ENCODE results near the gene CCL25. TPM values are rescaled to one million over a fixed set of nuclear protein-coding genes. Genes with fewer than 3 reads are reported as not detected.
"Not testable (repeated sequence)": the region's sequence is repeated elsewhere in the genome, so short reads cannot be mapped to it uniquely, and the experiment has no call there.

CCL25 gene
- total RNA-seq, 1 donor from 2014 or later: not detected

GRCh38 chr19:8085598-8086408, 33.2 kb downstream of the CCL25 start:
- ATAC-seq: peak; percentile 26

- no peak for ATAC-seq
These were observed 34.3 kb downstream of the CCL25 start for GRCh38 chr19:8086849-8087248.

DNA sequence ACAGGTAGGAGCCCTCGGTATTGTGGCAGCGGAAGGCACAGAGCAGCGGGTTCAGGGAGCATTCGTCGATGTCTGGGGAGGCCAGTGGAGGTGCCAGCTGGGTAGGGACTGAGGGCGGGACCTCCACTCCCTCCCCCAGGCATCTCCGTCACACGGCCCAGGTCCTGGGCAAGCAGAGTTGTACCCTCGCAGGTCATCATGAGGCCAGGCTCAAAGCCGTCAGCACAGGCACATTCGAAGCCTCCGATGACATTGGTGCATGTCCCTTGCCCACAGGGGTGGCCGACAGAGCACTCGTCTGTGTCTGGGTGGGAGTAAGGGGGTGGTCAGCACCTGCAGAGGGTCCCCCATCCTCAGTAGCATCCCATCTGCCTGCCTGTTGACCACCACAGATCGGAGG, 35.3 kb downstream of the CCL25 start:
- ATAC-seq: no peak

DNA sequence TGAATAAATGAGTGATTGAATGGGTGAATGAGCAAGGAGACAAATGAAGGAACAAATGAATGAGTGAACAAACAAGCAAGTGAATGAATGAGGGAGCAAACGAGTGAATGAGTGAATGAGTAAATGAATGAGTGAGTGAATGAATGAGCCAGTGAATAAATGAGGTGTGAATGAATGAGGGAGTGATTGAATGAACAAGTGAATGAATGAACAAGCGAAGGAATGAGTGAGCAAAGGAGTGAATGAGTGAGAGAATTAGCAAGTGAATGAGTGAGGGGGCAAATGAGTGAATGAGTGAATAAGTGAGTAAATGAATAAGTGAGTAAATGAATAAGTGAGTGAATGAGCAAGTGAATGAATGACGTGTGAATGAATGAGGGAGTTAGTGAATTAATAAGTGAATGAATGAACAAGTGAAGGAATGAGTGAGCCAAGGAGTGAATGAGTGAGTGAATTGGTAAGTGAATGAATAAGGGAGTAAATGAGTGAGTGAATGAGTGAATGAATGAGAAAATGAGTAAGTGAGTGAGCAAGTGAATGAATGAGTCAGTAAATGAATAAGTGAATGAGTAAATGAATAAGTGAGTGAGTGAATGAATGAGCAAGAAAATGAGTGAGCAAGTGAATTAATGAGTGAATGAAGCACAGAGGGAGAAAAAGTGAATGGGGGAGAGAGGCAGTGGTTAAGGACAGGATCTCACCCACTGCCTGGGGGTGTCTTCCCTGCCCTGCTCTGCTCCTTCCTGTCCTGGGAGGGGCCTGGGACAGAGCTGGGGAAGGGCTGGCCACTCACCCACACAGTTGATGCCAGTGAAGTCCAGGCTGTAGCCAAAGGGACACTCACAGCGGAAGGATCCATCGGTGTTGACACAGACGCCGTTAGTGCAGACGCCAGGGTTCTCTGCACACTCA, 36.4 kb downstream of the CCL25 start:
- no peak for ATAC-seq

GRCh38 chr19:8089664-8090601, 37.4 kb downstream of the CCL25 start:
- no peak for ATAC-seq

- ATAC-seq: no peak
These were observed 38.4 kb downstream of the CCL25 start for GRCh38 chr19:8090950-8091349.

DNA sequence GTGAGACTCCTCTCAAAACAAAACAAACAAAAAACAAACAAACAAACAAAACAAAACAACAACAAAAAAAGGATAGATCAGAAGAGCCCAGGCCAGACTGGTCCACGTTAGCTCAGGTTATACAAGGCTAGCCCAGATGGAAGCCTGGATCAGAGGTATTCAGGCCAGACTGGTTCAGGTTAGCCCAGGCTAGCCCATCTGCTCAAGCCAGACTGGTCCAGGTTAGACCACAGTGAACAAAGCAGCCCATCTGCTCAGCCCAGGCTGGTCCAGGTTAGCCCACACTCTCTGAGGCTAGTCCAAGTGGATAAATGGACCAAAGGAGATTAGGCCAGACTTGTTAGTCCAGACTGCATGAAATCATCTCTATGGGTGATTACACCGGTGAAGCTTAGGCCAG, 41.2 kb downstream of the CCL25 start:
- no peak for ATAC-seq

DNA sequence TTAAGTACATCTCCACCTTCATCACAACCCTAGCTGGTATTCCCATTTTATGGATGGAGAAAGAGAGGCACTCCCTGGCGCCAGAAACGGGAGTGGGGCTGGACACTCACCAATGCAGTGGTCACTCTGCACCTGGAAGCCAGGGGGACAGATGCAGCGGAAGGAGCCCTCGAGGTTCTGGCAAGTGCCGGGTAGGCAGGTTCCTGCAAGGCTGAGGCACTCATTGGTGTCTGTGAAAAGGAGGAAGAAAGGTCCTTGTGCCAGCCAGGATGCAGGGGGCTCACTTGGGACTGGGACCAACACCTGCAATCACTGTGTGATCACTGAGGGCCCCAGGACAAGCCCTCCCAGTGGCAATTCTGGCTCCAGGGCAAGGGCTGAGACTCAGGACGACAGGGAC, 41.8 kb downstream of the CCL25 start:
- no peak for ATAC-seq

DNA sequence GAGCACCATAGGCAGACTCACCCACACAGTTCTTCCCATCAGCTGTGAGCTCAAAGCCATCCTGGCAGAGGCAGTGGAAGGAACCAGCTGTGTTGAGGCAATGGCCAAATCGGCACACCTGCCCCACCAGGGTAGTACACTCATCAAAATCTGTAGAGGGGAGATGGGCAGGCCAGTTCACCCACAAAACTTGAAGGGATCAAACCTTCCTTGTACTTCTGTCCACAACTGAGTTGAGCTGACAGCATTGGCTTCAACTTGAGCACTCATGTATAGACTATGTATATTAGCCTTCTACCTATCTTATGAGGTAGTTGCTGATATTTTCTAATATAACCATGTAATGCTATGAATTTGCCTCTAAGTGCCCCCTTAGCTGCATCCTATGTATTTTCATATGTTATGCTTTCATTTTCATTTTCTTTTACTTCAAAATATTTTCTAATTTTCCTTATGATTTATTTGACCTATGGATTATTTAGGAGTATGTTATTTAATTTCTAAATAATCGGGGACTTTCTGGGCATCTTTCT, 42.9 kb downstream of the CCL25 start:
- no peak for ATAC-seq

GRCh38 chr19:8096071-8096470, 43.5 kb downstream of the CCL25 start:
- no peak for ATAC-seq

GRCh38 chr19:8097198-8097597, 44.6 kb downstream of the CCL25 start:
- no peak for ATAC-seq

GRCh38 chr19:8097681-8098567, 45.4 kb downstream of the CCL25 start:
- ATAC-seq: no peak

DNA sequence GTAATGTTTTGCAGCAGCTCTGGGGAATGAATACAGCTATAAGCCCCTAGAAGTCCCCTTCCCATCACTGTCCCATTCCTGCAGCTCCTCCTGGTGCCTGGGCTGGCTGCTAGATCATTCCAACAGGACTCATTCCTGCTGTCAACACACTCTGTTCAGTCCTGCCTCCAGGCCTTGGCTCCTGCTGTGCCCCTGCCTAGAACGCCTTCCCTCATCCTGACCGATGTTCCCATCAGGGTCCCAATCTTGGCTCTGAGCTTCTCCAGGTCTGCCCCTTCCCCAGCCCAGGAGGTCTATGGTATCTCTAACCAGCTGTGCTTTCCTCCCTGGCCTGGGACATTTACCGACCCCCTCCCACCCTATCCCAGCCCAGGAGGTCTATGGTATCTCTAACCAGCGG, 48.8 kb downstream of the CCL25 start:
- no peak for ATAC-seq

DNA sequence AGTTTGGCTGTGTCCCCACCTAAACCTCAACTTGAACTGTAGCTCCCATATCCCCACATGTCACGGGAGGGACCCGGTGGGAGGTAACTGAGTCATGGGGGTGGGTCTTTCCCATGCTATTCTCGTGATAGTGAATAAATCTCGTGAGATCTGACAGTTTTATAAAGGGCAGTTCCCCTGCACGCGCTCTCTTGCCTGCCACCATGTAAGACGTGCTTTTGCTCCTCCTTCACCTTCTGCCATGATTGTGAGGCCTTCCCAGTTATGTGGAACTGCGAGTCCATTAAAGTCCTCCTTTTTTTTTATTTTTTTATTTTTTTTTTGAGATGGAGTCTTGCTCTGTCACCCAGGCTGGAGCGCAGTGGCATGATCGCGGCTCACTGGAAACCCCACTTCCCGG, 49.4 kb downstream of the CCL25 start:
- not testable (repeated sequence) for ATAC-seq

DNA sequence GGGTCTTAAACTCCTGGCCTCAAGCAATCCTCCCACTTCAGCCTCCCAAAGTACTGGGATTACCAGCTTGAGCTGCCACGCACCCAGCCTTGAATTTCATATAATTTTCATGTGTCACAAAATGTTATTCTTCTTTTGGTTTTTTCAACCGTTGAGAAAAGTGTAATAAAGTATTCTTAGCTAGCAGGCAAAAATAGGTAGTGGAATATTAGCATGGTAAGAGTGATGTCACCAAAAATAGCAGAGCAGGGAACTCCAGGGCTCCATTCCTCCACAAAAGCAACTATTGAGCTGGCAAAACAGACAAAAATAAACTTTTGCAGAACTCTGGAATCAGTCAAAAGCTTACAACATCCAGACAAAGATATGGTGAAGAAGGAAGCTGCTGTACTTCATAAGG, 52.9 kb downstream of the CCL25 start:
- no peak for ATAC-seq

- no peak for ATAC-seq
These were observed 54.8 kb downstream of the CCL25 start for GRCh38 chr19:8107301-8107903.

DNA sequence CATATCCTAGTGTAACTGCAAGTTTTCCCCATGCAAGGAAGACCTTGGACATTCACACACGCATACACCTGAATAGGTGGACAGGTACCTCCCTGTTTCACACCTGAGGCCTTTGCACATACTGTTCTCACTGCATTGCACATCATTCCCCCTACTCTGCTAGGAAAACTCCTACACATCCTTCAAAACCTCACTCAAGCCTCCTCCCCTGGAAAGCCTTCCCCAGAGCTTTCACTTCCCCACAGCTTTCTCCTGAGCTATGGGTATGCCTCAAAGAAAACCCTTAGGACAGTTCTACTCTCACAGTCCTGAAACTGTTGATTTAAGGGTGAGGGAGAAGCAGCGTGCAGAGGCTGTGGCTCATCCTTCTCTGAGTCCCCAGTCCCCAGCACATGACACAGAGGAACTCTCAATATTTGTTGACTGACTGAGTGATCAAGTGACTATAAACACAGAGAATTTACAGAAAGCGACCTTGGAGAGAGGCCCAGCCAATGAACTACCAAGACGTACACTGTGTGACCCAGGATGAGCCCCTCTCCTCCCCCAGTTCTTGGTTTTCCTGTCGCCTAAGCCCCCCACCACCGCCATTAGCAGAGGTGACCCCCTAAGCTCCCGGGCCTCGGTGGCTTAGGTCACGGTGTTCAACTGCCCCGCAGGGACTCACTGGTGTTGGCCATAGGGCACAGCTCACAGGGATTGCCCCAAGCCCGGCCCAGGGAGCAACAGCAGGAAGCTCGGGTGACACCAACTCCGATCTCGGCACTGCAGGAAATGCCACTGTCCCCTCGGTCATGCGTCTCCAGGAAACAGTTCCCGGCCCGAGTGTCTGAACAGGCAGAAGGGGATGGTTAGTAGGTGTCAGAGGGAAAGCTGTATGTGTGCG, 56.2 kb downstream of the CCL25 start:
- no peak for ATAC-seq

GRCh38 chr19:8109455-8109854, 56.9 kb downstream of the CCL25 start:
- no peak for ATAC-seq

GRCh38 chr19:8109890-8110662, 57.5 kb downstream of the CCL25 start:
- no peak for ATAC-seq

Measured in esophagus mucosa (tissue), 1 donor.